Activated CD4-positive, alpha-beta T cell treated with anti-CD3 and anti-CD28 coated beads for 1 hour (primary cell): ENCODE data around the gene UGGT1.

Experiments
- DNase-seq: peaks from one replicate; pipeline ENCODE4 v3.0.0-alpha.2; 2020

UGGT1 gene

GRCh38 chr2:128228894-128229293, 137.9 kb downstream of the UGGT1 start:
- DNase-seq: no peak

DNA sequence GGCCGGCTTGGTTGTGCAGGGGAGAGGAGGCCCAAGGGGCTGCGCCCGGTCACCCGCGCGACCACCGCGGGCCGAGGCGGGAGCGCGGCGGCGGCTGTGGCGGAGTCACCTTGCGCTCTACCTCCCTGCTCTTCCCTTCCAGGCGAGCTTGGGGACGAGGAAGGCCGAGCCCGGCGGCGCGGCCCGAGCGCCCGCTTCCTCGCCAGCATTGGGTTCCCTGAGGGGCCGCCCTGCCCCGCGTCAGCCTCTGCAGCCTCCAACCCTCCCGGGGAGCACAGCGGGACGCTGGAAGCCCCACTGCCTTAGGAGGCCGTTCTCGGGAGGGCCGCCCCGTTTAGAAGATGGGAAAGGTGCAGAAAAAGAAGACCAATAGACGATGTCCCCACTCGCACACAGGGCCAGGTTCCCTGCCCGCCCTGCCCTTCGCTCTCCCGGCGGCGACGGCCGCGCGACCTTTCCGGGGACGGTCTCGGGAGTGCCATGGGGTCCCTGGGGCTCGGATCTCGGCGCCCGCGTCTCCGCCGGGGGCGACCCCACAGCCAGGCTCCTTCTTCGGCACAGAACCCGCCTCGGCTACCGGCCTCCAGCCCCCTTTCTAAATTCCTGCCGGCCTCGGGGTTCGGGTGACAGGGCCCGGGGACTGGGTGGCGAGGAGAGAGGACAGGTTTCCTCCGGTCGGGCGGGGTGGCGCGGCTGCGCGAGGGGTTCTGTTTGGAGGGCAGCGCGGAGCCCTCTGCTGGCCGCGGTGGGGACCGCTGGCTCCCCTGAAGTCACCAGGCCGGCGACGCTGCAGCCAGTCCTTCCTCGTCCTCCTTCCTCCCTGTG, 142.2 kb downstream of the UGGT1 start:
- peak; percentile 71 for DNase-seq

DNA sequence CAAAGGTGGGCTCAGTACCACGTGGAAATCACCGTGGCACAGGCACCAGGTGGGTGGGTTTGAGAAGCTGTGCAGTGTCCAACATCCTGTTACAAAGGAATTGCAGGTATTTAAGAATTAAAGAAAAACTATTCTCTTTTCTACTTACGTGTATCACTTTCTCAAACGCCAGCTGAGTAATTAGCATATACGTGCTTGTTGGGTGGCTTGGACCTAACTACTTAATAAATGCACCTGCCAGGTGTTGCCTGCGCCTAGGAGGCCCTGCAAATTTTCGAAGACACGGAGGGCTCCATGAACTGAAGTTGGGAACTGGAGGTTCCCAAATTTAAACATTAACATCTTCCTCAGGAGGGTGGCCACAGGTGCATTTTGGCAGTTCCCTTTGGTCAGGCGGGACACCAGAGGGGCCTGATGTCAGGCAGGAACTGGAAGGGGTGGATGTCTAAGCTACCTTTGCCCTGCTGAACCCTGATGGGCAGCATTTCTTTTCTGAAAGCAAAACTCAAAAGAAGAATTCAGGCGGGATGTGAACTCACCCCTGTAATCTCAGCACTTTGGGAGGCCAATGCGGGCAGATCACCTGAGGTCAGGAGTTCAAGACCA, 142.9 kb downstream of the UGGT1 start:
- no peak for DNase-seq

- no peak for DNase-seq
Observed at GRCh38 chr2:128234613-128235012, 143.6 kb downstream of the UGGT1 start.

DNA sequence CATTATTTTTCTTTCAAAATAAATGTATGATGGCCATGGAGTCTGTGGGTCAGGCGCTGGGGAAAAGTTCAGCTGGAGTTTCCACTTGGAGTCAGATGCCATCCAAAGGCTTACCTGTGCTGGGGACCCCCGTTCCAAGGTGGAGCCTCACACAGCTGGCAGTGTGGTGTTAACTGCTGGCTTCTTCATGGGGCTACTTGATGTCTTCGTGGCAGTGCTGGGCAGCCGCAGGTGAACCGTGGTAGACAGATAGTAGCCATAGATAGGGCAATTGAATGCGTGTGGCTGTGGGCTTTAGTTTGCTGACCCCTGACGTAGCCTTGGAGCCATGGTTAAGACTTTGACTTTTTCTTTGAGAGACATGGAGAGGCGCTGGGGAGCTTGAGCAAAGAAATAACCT, 144.6 kb downstream of the UGGT1 start:
- DNase-seq: no peak

GRCh38 chr2:128236491-128237035, 145.6 kb downstream of the UGGT1 start:
- DNase-seq: no peak

- no peak for DNase-seq
Observed at GRCh38 chr2:128237081-128237534, 146.1 kb downstream of the UGGT1 start.

DNA sequence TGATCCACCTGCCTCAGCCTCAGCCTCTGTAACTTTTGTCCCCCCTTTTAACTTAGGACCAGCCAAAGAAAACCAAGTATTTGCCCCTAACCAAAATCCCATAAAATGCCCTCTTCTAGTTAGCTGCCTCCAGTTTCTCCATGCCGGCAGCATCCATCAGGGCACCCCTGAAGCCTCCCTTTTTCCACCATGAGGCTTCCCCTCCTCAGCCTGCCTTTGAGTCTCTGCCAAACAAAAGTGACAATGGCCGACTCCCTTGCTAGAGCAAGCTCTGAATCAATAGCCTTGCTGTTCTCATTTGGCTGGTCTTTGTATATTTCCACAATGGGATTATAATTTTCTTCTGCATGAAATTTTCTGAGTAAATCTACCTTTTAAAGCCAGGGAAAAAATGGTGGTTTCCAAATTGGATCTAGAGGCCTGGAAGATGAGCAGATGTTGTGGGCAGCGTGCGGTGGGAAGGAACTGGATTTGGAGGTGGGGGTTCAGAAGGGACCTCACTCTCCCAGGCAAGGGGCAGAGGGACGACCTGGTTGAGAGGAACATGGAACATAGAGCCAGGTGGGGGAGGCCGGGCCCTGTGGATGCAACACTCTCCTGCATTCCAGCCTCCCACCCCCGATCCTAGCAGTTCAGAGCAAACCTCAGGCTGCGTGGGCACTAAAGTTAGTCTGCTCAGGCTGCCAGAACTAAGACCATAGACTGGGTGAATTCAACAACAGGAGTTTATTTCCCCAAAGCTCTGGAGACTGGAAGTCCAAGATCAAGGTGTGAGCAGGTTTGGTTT, 147.1 kb downstream of the UGGT1 start:
- no peak for DNase-seq

DNA sequence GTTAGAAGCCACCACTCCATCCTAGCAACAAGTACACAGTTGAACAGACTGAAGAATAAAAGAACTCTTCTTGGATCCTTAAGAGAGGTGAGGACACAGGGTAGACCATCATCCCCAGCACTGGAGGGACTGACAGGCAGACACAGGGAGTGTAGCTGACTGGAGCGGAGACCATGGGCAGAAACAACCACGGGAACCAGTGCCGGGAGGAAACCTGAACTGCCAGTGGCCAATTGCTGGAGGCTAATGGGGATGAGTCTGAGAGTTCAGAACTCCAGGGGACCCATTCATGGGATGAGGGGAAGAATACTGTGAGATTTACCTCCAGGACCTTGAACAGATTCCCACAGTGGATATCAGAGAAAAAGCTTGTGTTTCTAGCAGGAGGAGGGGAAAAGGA, 150.9 kb downstream of the UGGT1 start:
- DNase-seq: no peak
